GM21390 (cell line): ENCODE measurements around the gene CYP27B1.

Source experiments
- ATAC-seq: cut with Tn5 transposase; IDR thresholded peaks from one replicate; pipeline ENCODE4 v1.9.1; 2021; ENCODE audit not compliant: unreplicated experiment

CYP27B1 gene

DNA sequence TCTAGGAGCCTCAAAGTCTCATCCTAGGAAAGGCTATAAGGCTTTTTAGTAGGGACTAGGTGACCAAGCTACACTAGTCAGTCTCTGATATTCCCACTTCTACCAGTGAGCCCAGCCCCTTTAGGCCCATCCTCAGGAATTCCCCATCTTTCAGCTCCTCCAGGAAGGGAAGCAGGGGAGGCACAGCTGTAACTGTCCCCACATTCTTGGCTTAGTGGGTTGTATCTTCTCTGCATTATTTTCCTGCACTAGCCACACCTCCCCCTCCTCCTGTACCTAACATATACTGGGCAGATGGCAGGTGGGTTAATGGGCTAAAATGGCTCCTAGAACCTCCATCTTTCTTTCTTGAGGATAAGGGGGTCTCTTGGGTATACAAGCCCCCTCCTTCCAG, 424 bp upstream of the CYP27B1 start:
- ATAC-seq: no peak

DNA sequence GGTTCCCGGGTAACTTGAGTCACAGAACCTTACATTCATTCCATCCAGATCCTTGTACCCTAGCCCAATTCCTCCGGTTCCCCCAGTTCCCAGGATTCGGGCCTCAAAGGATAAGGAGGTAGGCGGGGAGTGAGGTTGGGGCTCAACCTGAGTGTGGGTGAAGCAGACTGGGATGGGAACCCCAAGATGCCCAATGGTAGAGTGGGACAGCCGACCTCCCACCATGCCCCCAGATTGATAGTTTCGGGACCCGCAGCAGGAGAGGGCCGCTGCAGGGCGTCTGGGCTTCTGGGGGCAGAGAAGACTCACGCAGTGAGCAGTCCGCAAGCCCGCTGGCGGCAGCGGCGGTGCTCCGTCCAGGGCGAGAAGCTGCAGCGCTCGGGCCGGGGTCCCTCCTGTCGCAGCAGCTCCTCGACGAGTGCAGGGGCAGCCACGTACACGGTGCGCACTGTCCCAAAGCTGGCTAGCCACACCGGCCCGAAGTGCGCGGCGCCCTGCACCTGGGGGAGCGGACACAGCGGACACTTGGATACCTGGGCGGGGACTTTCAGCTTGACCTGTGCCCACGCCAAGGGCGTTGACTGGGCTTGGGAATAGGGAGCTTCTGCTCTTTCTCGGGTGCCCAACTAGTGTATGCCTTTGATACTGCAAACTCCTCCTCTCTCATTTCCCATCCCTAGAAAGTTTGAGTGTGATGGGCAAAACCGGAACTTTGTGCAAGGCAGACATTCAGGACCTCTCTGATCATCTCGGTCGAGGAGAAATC, 997 bp downstream of the CYP27B1 start:
- ATAC-seq: no peak

DNA sequence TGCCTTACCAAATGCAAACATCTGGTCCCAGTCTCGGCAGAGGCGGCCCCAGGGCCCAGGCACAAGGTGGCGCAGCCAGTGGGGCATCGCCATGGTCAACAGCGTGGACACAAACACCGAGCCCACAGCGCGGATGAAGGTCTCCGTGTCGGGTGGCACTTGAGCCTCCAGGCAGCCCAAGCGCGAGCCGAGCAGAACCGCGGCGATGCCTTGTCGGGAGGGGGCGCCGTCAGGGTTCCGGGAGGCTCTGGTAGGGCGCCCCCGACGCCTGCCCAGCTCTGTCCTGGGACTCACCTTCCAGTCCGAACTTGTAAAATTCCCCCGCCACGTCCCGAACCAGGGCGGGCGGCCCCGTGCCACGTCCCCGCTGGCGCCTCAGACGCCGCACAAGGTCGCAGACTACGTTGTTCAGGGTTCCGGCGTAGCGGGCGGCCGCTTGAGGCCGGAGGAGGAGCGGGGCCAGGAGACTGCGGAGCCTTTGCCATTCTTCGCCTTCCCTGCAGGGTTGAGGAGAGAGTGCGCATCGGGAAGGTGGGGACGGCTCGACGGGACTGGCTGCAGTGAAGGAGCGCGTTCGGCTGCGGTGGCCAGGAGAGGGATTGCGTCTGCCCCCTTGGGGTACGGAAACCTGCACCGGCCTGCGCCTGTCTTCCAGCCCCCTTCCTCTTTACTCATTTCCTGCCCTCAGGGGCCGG, 1.7 kb downstream of the CYP27B1 start:
- peak; percentile 69 for ATAC-seq

DNA sequence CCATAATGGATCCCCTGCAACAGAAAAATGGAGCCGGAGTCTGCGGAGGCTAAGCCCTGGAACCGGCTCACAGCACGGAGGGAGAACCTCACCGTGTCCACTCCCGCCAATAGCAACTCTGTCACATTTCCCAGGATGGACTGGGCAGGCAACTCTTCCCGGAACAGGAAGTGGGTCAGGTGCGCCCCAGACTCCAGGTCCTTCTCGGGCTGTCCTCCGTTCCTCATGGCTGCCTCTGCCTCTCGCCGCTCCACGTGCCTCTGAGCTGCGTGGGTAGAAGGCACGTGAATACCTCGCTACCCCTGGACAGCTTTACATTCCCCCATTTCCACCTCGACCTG, 2.2 kb downstream of the CYP27B1 start:
- no peak for ATAC-seq

DNA sequence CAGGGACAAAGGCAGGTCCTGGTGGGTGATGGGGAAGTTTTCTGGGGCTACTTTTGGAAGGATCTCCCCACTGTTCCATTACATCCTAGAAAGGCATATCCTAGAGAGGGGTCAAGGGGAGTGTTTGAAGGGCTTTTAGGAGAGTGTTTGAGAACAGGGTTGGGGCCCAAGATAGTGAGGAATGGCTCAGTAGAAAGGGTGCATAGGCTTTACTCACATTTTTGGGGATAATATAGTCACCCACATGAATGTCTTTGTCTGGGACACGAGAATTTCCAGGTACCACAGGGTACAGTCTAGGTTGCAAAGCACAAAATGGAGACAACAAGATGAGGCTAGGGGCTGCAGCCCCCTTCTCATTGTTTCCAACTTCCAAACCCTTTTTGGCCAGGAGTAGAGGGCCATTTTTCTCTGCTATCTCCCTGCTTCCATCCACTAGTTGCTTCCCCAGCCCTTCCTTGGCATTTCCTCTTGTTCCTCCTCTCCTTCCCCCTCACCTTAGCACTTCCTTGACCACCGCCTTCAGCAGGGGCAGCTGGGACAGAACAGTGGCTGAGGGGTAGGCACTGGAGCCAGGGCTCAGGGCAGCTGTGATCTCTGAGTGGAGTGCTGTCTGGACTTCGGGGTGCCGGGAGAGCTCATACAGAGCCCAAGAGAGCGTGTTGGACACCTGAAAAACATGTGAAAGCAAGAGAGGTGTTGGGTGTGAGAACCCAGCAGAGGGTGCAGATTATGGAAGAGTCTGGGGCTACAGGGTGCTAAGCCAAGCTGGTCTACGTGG, 2.8 kb downstream of the CYP27B1 start:
- ATAC-seq: no peak

DNA sequence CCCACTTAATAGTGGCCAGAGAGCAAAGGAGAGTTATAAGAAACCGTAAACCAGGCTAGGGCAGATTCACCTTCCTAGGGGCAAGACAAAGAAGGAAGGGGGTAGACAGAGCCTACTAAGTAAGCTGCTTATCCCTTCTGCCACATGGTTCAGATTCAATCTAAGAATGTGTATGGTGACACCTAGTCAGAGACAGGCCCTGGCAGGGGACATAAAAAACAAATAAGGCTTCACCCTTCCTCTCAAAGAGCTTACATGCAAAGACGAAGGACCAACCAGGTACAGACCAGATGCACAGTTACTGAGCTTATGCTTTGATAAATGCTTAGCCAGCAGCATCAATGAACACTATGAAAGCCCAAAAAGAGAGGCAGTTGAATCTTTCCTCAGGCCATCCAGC, 4.4 kb downstream of the CYP27B1 start:
- ATAC-seq: no peak

DNA sequence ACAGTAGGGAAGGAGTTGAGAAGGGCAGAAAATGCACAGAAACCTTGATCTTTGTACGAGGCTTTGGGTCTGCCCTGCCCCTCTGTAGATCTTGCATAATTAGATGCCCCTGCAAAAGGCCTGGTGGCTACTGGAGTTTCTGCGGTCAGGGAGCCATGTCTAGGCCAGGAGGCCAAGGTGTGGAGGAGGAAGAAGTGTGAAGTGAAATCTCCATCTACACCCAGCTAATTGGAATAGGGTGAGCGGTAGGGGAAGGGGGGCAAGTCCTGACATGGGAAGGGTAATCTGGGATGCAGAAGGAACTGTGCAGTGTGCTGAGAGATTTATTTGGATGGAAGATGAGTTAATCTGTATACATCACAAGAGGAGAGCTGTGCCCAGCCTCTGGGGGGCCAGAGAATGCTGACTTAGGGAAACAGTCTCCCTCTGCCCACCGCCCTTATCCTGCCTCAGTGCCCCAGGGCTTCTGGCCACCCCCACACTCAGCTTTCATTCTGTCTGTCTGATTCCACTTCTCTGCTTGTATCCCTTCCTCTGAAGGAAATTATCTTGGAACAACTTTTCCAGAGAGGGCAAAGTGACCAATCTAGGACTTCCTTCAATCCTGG, 5.4 kb downstream of the CYP27B1 start:
- ATAC-seq: no peak

DNA sequence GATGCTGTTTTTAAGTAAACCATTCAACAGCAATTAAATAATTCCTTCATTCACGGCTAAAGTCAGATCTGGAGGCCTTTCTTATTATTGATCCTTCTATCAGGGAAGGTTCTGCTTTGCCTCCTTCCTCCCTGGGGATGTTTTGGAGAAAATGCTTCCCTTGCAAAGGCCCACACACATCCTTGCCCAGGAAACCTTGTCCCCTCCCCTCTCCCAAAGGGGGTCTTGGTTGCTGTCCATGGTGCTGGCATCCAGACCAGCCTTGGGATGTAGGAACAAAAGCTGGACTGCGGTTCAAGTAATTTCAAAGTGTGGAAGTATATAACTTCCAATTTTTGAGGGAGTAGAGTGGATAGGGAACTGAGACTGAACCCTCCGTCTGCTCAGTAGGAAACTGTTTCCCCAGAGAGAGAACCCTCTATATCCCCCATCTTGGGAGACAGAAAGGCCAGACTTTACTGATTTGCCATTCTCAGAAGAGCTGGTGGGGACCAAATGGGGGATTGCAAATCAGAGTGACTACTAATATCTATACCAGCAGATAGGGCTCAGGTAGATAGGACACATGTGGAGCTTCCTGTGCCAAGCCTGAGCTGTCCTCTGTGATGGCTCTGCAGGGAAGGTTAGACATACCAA, 6.4 kb downstream of the CYP27B1 start:
- no peak for ATAC-seq

DNA sequence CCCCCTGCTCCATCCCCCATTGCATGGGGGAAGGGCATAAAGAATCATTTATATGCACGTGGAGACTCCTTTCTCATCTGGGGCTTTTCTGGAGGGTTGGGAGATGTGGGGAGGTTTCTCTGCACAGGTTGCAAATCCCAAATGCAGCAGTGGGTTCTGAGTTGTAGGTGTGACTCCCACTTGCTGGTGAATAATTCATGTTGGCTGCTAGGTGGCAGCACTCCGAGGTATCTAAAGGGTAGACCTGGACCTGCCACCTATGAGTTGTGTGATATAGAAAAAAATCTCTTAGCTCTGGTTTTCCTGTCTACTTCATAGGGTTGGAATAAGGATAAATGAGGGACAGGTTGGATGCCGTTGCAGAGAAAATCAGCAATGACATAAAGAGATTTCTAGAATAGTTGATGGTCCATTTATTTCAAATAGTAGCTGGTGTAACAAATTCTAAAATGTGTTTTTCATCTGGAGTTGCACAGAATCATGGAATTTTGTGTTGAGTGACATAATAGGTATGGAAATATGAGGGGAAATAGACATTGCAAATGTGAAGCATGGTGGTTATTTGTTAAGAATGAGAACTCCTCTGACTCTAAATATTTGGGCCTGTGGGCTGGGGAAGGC, 7.4 kb downstream of the CYP27B1 start:
- ATAC-seq: no peak

DNA sequence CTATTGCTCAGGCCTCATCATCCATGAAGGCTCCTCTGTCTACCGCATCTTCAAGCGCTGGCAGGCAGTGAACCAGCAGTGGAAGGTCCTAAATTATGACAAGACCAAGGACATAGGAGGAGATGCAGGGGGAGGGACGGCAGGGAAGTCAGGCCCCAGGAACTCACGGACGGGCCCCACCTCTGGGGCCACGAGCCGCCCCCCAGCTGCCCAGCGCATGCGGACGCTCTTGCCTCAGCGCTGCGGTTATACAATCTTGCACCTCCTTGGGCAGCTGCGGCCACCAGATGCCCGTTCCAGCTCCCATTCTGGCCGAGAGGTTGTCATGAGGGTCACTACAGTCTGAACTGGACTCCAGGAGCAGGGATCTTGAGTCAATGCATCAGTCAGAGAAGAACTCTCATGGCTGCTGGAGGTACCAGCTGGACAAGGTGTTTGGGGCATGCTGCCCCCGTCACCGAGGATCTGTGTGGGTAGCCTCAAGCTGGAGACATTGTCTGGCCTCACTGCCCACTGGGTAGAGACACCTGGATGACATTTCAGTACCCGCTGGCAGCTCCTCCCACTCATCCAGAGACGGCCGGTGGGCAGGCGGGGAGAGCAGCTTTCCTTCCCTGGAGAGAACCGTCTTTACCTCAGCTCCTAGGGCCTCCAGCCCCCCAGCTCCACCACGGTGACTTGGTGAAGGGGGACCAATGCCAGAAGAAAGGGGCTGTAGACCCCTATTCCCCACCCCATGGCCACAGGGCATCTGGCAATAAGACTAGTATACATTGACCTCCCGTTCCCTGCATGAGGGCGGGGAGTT, 8.1 kb downstream of the CYP27B1 start:
- ATAC-seq: no peak

DNA sequence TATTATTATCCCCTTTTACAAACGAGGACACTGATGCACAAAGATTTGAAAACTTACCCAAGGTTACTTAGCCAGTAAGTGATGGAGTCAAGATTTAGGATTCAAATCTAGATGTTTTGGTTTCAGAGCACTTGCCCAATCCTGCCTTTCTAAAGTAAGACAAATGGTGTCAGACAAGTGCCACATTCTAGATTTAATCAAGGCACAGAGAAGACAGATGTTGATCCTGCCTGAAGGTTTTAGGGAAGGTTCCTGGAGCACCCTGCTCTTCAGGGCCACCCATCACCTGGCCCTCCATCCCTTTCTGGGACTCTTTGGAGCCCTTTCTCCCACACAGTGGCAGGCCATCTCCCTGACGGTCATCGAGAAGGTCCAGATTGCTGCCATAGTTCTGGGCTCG, 9.1 kb downstream of the CYP27B1 start:
- ATAC-seq: no peak

DNA sequence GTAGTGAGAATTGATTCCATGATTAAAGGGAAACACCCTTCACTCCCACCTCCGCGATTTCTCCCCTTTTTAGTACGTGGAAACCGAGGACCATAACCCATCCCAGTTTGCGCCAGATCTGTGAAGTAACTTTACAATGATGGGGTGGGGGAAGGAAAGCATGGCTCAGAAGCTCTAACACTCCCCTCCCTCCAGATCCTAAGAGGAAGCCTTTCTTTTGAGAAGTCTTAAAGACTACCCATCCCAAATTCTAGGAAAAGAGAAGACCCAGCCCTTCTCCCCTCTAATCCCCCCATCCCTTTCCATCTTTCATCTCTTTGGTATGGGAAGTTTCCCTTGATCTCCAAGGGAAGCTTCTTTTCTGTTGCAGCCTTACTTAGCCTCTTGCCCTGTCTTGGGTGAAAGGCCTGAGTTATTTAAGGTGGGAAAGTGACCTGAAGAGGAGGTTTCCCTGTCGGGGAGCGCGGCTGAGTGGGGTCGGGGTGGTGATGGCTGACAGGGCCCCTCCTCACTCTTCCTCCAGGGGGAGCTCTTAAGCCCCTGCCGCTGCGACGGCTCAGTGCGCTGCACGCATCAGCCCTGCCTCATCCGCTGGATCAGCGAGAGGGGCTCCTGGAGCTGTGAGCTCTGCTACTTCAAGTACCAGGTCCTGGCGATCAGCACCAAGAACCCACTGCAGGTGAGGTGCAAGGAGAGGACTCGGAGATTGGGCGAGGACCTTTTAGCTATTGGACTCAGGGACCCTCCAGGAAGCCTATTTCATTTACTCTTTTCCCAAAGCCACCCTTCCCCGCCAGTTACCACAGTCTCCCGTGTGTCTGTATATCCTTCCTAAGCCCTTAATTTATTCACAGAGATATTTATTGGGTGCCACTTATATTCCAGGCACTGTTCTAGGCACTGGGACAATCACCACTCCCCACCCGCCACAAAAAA, 10.2 kb downstream of the CYP27B1 start:
- ATAC-seq: peak; percentile 17

DNA sequence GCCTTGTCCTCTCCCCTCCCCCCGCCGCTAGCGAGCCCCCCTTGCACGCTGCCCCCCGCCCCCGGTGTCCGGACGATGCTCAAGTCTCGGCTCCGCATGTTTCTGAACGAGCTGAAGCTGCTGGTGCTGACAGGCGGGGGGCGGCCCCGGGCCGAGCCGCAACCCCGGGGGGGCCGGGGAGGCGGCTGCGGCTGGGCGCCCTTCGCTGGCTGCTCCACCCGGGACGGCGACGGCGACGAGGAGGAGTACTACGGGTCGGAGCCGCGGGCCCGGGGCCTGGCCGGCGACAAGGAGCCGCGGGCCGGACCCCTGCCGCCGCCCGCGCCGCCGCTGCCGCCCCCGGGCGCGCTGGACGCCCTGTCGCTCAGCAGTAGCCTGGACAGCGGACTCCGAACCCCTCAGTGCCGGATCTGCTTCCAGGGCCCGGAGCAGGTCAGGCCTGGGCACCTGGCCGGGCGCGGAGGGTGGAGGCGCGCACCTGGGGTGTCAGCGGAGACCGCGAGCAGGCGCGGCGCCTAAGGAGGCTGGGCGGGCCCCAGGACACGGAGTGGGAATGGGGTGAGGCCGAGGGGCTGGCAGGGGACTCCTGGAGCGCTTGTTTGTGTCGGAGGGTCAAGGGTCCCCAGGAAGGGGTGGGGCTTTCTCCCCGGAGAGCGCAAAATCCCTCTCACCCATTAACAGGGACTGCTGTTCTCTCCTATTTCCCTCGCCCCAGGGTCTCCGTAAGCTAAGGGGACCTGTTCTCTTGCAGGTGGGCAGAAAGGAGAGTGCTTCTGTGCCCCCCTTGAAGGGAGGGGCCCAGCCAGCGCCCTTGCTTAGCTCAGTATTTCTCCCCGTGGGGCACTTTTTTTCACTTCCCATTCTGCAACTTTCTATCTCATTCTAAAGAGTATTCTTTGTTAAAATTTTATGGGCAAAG, 11.2 kb downstream of the CYP27B1 start:
- ATAC-seq: no peak

DNA sequence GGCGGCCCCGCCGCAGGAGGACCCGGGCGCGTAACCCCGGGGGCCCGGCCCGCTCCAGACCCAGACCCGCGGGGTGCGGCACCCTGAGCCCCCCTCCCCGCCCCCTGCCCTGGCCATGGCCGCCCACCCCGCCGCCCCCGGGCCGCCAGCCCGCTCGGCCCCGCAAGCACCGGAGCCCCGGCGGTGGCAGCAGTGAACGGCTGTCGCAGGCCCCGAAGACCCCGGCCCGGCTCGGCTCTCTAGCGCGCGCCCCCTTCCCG, 11.8 kb downstream of the CYP27B1 start:
- no peak for ATAC-seq

DNA sequence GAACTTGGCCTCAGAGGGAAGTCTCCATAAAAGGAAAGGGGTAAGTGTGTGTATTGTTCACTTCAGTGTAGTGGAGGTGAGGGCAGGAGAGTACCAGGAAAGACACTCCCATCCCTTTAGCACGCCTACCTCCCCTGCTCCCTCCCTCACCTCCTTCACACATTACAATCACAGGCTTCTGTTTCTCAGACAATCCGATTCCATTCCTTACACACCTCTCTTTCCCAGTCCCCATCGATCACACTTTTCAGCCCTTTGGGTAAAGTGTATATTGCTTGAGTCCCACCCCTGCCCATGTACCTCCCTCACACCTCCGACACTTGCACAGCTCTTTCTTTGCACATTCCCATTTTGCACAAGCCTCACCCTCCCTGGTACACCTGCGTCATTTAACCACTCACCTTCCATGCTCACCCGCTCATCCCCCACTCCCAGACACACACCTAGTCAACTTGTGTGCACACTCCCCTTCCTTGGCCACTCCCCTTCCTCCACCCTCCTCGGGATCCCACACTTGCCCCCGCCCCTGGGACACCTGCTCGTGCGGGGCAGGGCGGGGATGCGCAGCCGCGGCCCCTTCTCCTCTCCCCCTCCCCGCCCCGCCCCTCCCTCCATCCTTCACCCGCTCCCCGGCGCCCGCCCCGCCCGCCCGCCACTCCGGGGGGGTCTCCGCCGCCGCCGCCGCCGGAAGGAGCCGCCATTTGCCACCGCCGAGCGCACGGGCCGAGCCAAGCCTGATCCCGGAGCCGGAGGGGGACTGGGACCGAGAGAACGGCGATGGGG, 12.3 kb downstream of the CYP27B1 start, which contains the start of gene MARCHF9:
MARCHF9 (plus strand) TSS at position 693 of the 783 bp plus-strand sequence. CDS start 426 bp downstream, outside the sequence.
- peak; percentile 37 for ATAC-seq

DNA sequence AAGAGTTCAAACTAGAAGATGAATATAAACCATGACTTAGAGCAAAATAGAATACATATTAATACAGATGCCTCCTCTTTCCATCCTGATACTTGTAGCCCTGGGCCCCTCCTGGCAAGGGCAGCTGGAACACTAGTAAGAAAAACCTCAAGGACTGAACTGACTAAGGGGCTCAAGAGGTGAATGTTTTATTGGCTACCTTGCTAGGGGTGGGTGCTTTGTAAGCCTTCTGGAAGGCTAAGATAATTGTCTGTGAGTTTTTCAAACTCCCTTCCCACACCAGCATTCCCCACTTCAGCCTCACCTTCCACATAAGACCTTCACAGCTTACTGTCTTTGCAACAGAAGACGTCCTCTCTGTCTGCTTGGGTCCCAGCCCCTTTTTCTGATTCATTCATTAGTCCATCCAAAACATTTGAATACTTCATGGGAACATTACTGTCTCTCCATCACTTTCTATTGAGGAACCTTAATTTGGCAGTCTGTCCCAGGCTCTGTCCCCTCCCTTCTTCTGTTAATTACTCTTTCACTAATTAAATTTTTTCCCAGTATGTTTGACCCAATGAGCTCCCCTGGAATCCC, 13.0 kb downstream of the CYP27B1 start:
- no peak for ATAC-seq

DNA sequence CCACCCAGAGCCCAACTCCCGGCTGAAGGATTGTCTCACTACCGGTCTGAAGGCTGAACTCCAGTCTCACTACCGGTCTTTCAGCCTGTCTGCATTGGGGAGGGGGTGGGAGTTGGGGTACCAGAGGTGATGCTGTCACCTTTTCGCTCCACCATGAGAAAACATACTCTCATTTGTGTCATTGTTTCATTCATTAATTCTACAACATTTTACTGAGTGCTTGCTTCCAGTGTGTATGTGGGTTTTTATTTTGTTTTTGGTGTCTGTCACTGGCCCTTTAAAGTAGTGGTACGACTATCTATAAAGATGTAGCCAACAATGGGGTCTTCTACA, 14.2 kb downstream of the CYP27B1 start:
- no peak for ATAC-seq
